Erythroblast (primary cell): Measurements from ENCODE around the gene LMO1.

Experiments
- GATA1 ChIP-seq: IDR thresholded peaks from 2 replicates; pipeline ENCODE4 v1.6.1; 2011; ENCODE audit warnings: low read depth, mild to moderate bottlenecking, control low read depth, low read length, moderate library complexity
- POLR2A ChIP-seq: IDR thresholded peaks from 2 replicates; pipeline ENCODE4 v1.6.1; 2011; ENCODE audit warnings: mild to moderate bottlenecking, low read length

- TF ChIP-seq POLR2A = no peak
- TF ChIP-seq GATA1 = no peak
Observed at GRCh38 chr11:8237453-8237852, 26.2 kb downstream of the LMO1 start.
